Adrenal gland (tissue), 12 donors: ENCODE data around the gene TEDC2. TPM values are rescaled to one million over a fixed set of nuclear protein-coding genes. Genes with fewer than 3 reads are reported as not detected.

Experiments used
- DNase-seq, 7 donors: peaks; one replicate each; pipeline ENCODE4 v3.0.0-alpha.2; 2019 to 2020
- H3K27ac ChIP-seq, 5 donors: fragments of 200-600 bp; sonication (generic) in 4 of 5; 1 replicate in 3 of 5; 2 replicates in 2 of 5; pipeline versions ENCODE4 v1.5.1 to v1.8.0; 2016 to 2020; ENCODE audit warnings: mild to moderate bottlenecking in 1 of 5
- H3K27me3 ChIP-seq: fragments of 200-600 bp; 2 replicates; pipeline ENCODE4 v1.8.0; 2021
- H3K36me3 ChIP-seq, 2 donors: fragments of 200-600 bp; replicated peaks in 1 of 2; 1 replicate in 1 of 2; 2 replicates in 1 of 2; pipeline versions ENCODE4 v1.5.1 to v1.8.0; 2018 to 2022
- H3K4me1 ChIP-seq, 2 donors: fragments of 200-600 bp; replicated peaks in 1 of 2; 1 replicate in 1 of 2; 2 replicates in 1 of 2; pipeline versions ENCODE4 v1.5.1 to v1.8.0; 2018 to 2021
- H3K4me3 ChIP-seq, 4 donors: fragments of 200-600 bp; sonication (generic) in 3 of 4; one replicate each; pipeline ENCODE4 v1.5.1; 2016 to 2018
- H3K9me3 ChIP-seq, 3 donors: fragments of 200-600 bp; sonication (generic) in 1 of 3; replicated peaks in 1 of 3; 1 replicate in 2 of 3; 2 replicates in 1 of 3; pipeline versions ENCODE4 v1.5.1 to v1.8.0; 2016 to 2021
- POLR2A ChIP-seq, 2 donors: fragments of 450-650 bp; IDR thresholded peaks; one replicate each; pipeline ENCODE4 v1.6.1; 2017; ENCODE audit warnings: antibody characterized with exemption in 2 of 2, mild to moderate bottlenecking in 2 of 2, moderate library complexity in 1 of 2
- WGBS, 4 donors: extraction: QIAGEN DNeasy Blood & Tissue Kit in 2 of 4; methylation state at CpG; one replicate each; pipeline versions ENCODE4 v1.1.5 to v1.1.7; 2013 to 2017; 5-methylcytosine and 5-hydroxymethylcytosine counted together
- intact Hi-C, 2 donors: fragments of 100-400 bp; cut with DNase I; formaldehyde crosslinking; loops; one replicate each; pipeline versions ENCODE4 v1.14.1 to v1.15.0; 2022 to 2023
- microRNA-seq, 3 donors: library from miRNA; unstranded; fragments of <30 nt; microRNA quantifications; one replicate each; pipeline ENCODE4, GENCODE V29; 2017 to 2020
- polyA plus RNA-seq, 3 donors: library from polyadenylated mRNA; stranded (reverse); fragments of 200-250 nt in 2 of 3; fragments of 350-450 nt in 1 of 3; fragmentation: Illumina TruSeq in 1 of 3; extraction: RNeasy Lipid Tissue Mini Kit (QIAGEN cat#74804) in 1 of 3; gene quantifications; one replicate each; pipeline ENCODE4 v1.2.3, GENCODE V29; 2013 to 2014
- small RNA-seq, 2 donors: library from RNA; depleted of rRNA; stranded (forward); fragments of <200 nt; gene quantifications; one replicate each; pipeline ENCODE3, GENCODE V24; 2016
- total RNA-seq, 9 donors: library from RNA; depleted of rRNA in 4 of 9; stranded (reverse); fragments of >200 nt in 4 of 9; fragments of 120-200 nt in 1 of 9; fragmentation: NEBNext Ultra II Directional in 1 of 9; extraction: Animal tissue kit (Norgen Biotek cat#: 25700) in 1 of 9; gene quantifications; one replicate each; pipeline versions ENCODE4 v1.1.0 to v1.2.4, GENCODE V29; 2013 to 2023
- TF ChIP-seq, protein P1 (sequence below), 6 experiments: fragments of 450-650 bp in 4 of 6; fragments of 200-600 bp in 2 of 6; sonication (generic) in 1 of 6; IDR thresholded peaks; 1 replicate in 5 of 6; 2 replicates in 1 of 6; pipeline versions ENCODE4 v1.5.1 to v1.8.0; 2016 to 2021; ENCODE audit warnings: antibody characterized with exemption in 6 of 6, mild to moderate bottlenecking in 2 of 6, moderate library complexity in 1 of 6
- donor health status: healthy with polysubstance abuse.
- donor health status: Bipolar disorder and iron deficiency.
- donor health status: DM: yes; HTN: yes; CAD: no.
- donor health status: DM: no; HTN: no; CAD: no.
- donor health status: DM: no; HTN: no; CAD: no.
- donor health status: DM: yes; HTN: yes; CAD: no.

TEDC2 gene
- total and polyA plus RNA-seq, 12 donors = 0.33 to 8.6 (median 1.6) TPM

DNA sequence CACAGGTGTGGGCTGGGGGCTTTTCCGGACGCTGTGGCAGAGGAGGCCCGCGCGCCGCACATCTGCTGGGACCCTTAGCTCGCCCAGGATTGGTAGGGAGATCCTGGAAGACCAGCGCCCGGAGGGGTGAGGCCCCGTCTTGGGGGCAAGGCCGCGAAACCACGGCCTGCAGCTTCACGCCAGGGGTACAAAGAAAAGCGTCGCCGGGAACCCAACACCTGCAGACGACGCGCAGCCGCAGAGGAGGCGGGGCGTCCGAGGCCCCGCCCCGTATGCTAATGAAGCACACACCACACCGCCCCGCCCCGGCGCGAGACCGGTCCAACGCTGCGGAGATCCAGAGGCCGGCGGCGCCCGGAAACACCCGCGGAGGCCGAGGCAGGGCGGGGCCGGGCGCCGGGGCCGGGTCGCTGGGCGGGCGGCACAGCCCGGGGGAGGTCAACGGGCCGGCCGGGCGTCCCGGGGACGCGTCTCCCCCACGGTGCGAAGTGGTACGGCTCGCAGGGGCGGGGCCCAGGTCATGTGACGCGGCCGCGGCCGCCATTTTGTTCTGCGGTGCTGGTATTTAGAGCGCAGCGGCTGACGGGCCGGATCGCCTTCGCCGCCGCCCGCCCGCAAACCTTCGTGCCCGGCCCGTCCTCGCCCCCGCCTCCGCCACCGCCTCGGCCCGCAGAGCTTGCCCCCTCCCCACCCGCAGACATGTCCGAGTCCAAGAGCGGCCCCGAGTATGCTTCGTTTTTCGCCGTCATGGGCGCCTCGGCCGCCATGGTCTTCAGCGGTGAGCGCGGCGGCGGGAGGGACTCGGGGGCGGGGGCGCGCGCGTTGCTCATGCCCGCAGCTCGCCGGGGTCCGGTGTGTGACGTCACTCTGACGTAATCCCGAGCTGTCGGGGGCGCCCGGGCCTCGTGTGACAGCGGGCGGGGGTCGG, 53.8 kb downstream of the TEDC2 start, which contains the start of gene ATP6V0C:
Gene ATP6V0C, plus strand, starts transcription at position 548 of the 928 bp plus-strand sequence. Its CDS starts 152 bp downstream, at position 700.
- intact Hi-C loops = no loop called here
- WGBS, 4 donors = 1 to 5% (median 2%) methylated on average over 11 to 122 of the region's 122 CpGs

More for the DNA sequence above, 53.8 kb downstream of the TEDC2 start, which contains the start of gene ATP6V0C:
- peak; percentile 93 to 97 (median 94) for DNase-seq
- Histone ChIP-seq H3K36me3 (no peaks in the 10 kb centered on the region), H3K4me3 (peak within 1 kb of the TSS; percentile 86 to 97 (median 92)), H3K4me1 (peaks cover 37 to 54% of the 10 kb centered on the region in 2 donors), H3K27ac (peak within 1 kb of the TSS; percentile 87 to 100 (median 99)), H3K27me3 (no peaks in the 10 kb centered on the region), H3K9me3 (no peaks in the 10 kb centered on the region)
- peak; percentile 87 to 91 for TF ChIP-seq POLR2A (IDR thresholded peaks at IDR 0.05)
- TF ChIP-seq, protein P1, sequence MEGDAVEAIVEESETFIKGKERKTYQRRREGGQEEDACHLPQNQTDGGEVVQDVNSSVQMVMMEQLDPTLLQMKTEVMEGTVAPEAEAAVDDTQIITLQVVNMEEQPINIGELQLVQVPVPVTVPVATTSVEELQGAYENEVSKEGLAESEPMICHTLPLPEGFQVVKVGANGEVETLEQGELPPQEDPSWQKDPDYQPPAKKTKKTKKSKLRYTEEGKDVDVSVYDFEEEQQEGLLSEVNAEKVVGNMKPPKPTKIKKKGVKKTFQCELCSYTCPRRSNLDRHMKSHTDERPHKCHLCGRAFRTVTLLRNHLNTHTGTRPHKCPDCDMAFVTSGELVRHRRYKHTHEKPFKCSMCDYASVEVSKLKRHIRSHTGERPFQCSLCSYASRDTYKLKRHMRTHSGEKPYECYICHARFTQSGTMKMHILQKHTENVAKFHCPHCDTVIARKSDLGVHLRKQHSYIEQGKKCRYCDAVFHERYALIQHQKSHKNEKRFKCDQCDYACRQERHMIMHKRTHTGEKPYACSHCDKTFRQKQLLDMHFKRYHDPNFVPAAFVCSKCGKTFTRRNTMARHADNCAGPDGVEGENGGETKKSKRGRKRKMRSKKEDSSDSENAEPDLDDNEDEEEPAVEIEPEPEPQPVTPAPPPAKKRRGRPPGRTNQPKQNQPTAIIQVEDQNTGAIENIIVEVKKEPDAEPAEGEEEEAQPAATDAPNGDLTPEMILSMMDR (IDR thresholded peaks at IDR 0.05) = peak in 1 of 6 experiments; percentile 11

Small RNA genes within 50 kb of the gene (microRNA-seq; reads per million reads assigned to microRNA genes)
- gene MIR6767 (0 reads per million in 3 donors), gene MIR6768 (0 reads per million in 3 donors)

Small RNA genes within 50 kb of the gene (small RNA-seq; reads per million reads assigned to genes)
- gene MIR6768 = 0 reads per million in 2 donors

Other genes with a start within 250 kb of the TEDC2 start
- gene BRICD5, start 249.2 kb upstream of the TEDC2 start, total RNA-seq = 1 to 10 TPM in 7 of 9 donors, under 1 TPM in 2; 0.36 to 6.4 (median 2.7) TPM
- gene BRICD5, start 249.2 kb upstream of the TEDC2 start, polyA plus RNA-seq = 10 to 100 TPM in 1 of 3 donors, 1 to 10 TPM in 1, under 1 TPM in 1; 0.60 to 57.4 (median 8.9) TPM
- gene PGP, start 245.3 kb upstream of the TEDC2 start, total RNA-seq = 10 to 100 TPM in 6 of 9 donors, 1 to 10 TPM in 3; 8.3 to 24.1 (median 14.3) TPM
- gene PGP, start 245.3 kb upstream of the TEDC2 start, polyA plus RNA-seq = 10 to 100 TPM in 2 of 3 donors, 1 to 10 TPM in 1; 8.4 to 20.4 (median 12.8) TPM
- gene E4F1, start 236.5 kb upstream of the TEDC2 start, total RNA-seq = 10 to 100 TPM; 18.6 to 37.4 (median 25.4) TPM
- 100 to 1,000 TPM in 1 of 3 donors, 10 to 100 TPM in 1, 1 to 10 TPM in 1; 2.9 to 121 (median 80.0) TPM for gene E4F1, start 236.5 kb upstream of the TEDC2 start, polyA plus RNA-seq
- gene DNASE1L2, start 223.7 kb upstream of the TEDC2 start, total RNA-seq = 1 to 10 TPM in 2 of 9 donors, under 1 TPM in 6, not detected in 1; 0.25 to 2.9 (median 0.72) TPM
- gene DNASE1L2, start 223.7 kb upstream of the TEDC2 start, polyA plus RNA-seq = 1 to 10 TPM in 2 of 3 donors, not detected in 1; 2.2 to 6.0 TPM
- gene ECI1, start 208.5 kb upstream of the TEDC2 start, total RNA-seq = 10 to 100 TPM; 34.7 to 80.2 (median 57.8) TPM
- 100 to 1,000 TPM in 1 of 3 donors, 10 to 100 TPM in 1, 1 to 10 TPM in 1; 5.8 to 172 (median 99.0) TPM for gene ECI1, start 208.5 kb upstream of the TEDC2 start, polyA plus RNA-seq
- 100 to 1,000 TPM in 8 of 9 donors, 10 to 100 TPM in 1; 83.5 to 176 (median 125) TPM for gene RNPS1, start 192.0 kb upstream of the TEDC2 start, total RNA-seq
- gene RNPS1, start 192.0 kb upstream of the TEDC2 start, polyA plus RNA-seq = 100 to 1,000 TPM in 1 of 3 donors, 10 to 100 TPM in 2; 90.2 to 105 (median 93.6) TPM
- 10 to 100 TPM in 8 of 9 donors, 1 to 10 TPM in 1; 3.3 to 30.8 (median 23.4) TPM for gene ABCA3, start 119.4 kb upstream of the TEDC2 start, total RNA-seq
- gene ABCA3, start 119.4 kb upstream of the TEDC2 start, polyA plus RNA-seq = 10 to 100 TPM; 12.4 to 21.3 (median 12.8) TPM
- 1 to 10 TPM; 1.6 to 5.4 (median 2.5) TPM for gene CCNF, start 30.7 kb upstream of the TEDC2 start, total RNA-seq
- 1 to 10 TPM in 1 of 3 donors, under 1 TPM in 2; 0.71 to 2.2 (median 0.84) TPM for gene CCNF, start 30.7 kb upstream of the TEDC2 start, polyA plus RNA-seq
- gene NTN3, start 11.2 kb downstream of the TEDC2 start, total RNA-seq = 1 to 10 TPM in 2 of 9 donors, under 1 TPM in 6, not detected in 1; 0.16 to 1.5 (median 0.30) TPM
- gene NTN3, start 11.2 kb downstream of the TEDC2 start, polyA plus RNA-seq = under 1 TPM in 1 of 3 donors, not detected in 2; 0.88 TPM
- 10 to 100 TPM in 8 of 9 donors, 1 to 10 TPM in 1; 5.9 to 18.5 (median 14.7) TPM for gene TBC1D24, start 15.0 kb downstream of the TEDC2 start, total RNA-seq
- 10 to 100 TPM in 1 of 3 donors, 1 to 10 TPM in 2; 3.9 to 13.8 (median 4.7) TPM for gene TBC1D24, start 15.0 kb downstream of the TEDC2 start, polyA plus RNA-seq
- gene ATP6V0C, start 53.8 kb downstream of the TEDC2 start, total RNA-seq = 100 to 1,000 TPM in 4 of 9 donors, 10 to 100 TPM in 5; 26.5 to 318 (median 94.3) TPM
- 100 to 1,000 TPM in 2 of 3 donors, 10 to 100 TPM in 1; 64.4 to 236 (median 172) TPM for gene ATP6V0C, start 53.8 kb downstream of the TEDC2 start, polyA plus RNA-seq
- gene AMDHD2, start 60.3 kb downstream of the TEDC2 start, total RNA-seq = 100 to 1,000 TPM in 1 of 9 donors, 10 to 100 TPM in 8; 21.9 to 131 (median 65.2) TPM
- 100 to 1,000 TPM in 1 of 3 donors, 10 to 100 TPM in 1, 1 to 10 TPM in 1; 3.1 to 131 (median 54.6) TPM for gene AMDHD2, start 60.3 kb downstream of the TEDC2 start, polyA plus RNA-seq
- gene CEMP1, start 71.3 kb downstream of the TEDC2 start, total RNA-seq = under 1 TPM in 1 of 9 donors, not detected in 8; 0.11 TPM
- gene CEMP1, start 71.3 kb downstream of the TEDC2 start, polyA plus RNA-seq = 1 to 10 TPM in 2 of 3 donors, not detected in 1; 1.3 to 1.4 TPM
- 10 to 100 TPM; 23.9 to 68.0 (median 42.2) TPM for gene PDPK1, start 77.9 kb downstream of the TEDC2 start, total RNA-seq
- 10 to 100 TPM; 28.9 to 69.7 (median 31.0) TPM for gene PDPK1, start 77.9 kb downstream of the TEDC2 start, polyA plus RNA-seq
- 10 to 100 TPM; 14.0 to 81.5 (median 18.8) TPM for gene KCTD5, start 222.4 kb downstream of the TEDC2 start, total RNA-seq
- gene KCTD5, start 222.4 kb downstream of the TEDC2 start, polyA plus RNA-seq = 10 to 100 TPM; 11.0 to 21.8 (median 13.4) TPM